ENCODE data around the gene ZBTB34.

Gene ZBTB34

GRCh38 chr9:126842220-126842842, 18.1 kb upstream of the ZBTB34 start:
- DNase-seq (ENCODE audit: low read depth), result no peak
- H3K4me3 ChIP-seq (ENCODE audit: low read depth, low read length), result no peak overlapping the region

GRCh38 chr9:126842977-126843799, 17.3 kb upstream of the ZBTB34 start:
- DNase-seq (ENCODE audit: low read depth), result no peak
- H3K4me3 ChIP-seq (ENCODE audit: low read depth, low read length), result no peak overlapping the region

- no peak overlapping the region for H3K4me3 ChIP-seq (ENCODE audit: low read depth, low read length)
- DNase-seq (ENCODE audit: low read depth), result peak; percentile 58
These were observed 16.4 kb upstream of the ZBTB34 start for GRCh38 chr9:126844085-126844484.

GRCh38 chr9:126847051-126847450, 13.4 kb upstream of the ZBTB34 start:
- no peak for DNase-seq (ENCODE audit: low read depth)

GRCh38 chr9:126849591-126850225, 10.7 kb upstream of the ZBTB34 start:
- H3K4me3 ChIP-seq (ENCODE audit: low read depth, low read length), result no peak overlapping the region
- DNase-seq (ENCODE audit: low read depth), result no peak

More at GRCh38 chr9:126847051-126847450, 13.4 kb upstream of the ZBTB34 start:
- no peak overlapping the region for H3K4me3 ChIP-seq (ENCODE audit: low read depth, low read length)

- H3K4me3 ChIP-seq (ENCODE audit: low read depth, low read length), result no peak overlapping the region
- DNase-seq (ENCODE audit: low read depth), result no peak
These were observed 9.1 kb upstream of the ZBTB34 start for GRCh38 chr9:126851286-126851880.

GRCh38 chr9:126852086-126852688, 8.3 kb upstream of the ZBTB34 start:
- H3K4me3 ChIP-seq (ENCODE audit: low read depth, low read length), result no peak overlapping the region
- DNase-seq (ENCODE audit: low read depth), result no peak

- no peak overlapping the region for H3K4me3 ChIP-seq (ENCODE audit: low read depth, low read length)
- DNase-seq (ENCODE audit: low read depth), result no peak
These were observed 6.8 kb upstream of the ZBTB34 start for GRCh38 chr9:126853667-126854066.

GRCh38 chr9:126854734-126855133, 5.7 kb upstream of the ZBTB34 start:
- no peak overlapping the region for H3K4me3 ChIP-seq (ENCODE audit: low read depth, low read length)
- DNase-seq (ENCODE audit: low read depth), result no peak

GRCh38 chr9:126856326-126856877, 4.0 kb upstream of the ZBTB34 start:
- H3K4me3 ChIP-seq (ENCODE audit: low read depth, low read length), result no peak overlapping the region

GRCh38 chr9:126857261-126857960, 3.0 kb upstream of the ZBTB34 start:
- DNase-seq (ENCODE audit: low read depth), result no peak

More at GRCh38 chr9:126856326-126856877, 4.0 kb upstream of the ZBTB34 start:
- no peak for DNase-seq (ENCODE audit: low read depth)

GRCh38 chr9:126859111-126859510, 1.3 kb upstream of the ZBTB34 start:
- no peak overlapping the region for H3K4me3 ChIP-seq (ENCODE audit: low read depth, low read length)
- no peak for DNase-seq (ENCODE audit: low read depth)

More at GRCh38 chr9:126857261-126857960, 3.0 kb upstream of the ZBTB34 start:
- no peak overlapping the region for H3K4me3 ChIP-seq (ENCODE audit: low read depth, low read length)

GRCh38 chr9:126860757-126861466, 473 bp downstream of the ZBTB34 start:
- no peak for DNase-seq (ENCODE audit: low read depth)
- peak overlapping the region; percentile 83 for H3K4me3 ChIP-seq (ENCODE audit: low read depth, low read length)

- peak overlapping the region; percentile 83 for H3K4me3 ChIP-seq (ENCODE audit: low read depth, low read length)
- DNase-seq (ENCODE audit: low read depth), result peak; percentile 27
These were observed 1.3 kb downstream of the ZBTB34 start for GRCh38 chr9:126861707-126862103.

GRCh38 chr9:126862104-126862761, 1.8 kb downstream of the ZBTB34 start:
- peak overlapping the region; percentile 83 for H3K4me3 ChIP-seq (ENCODE audit: low read depth, low read length)
- no peak for DNase-seq (ENCODE audit: low read depth)

GRCh38 chr9:126864771-126865170, 4.3 kb downstream of the ZBTB34 start:
- no peak for DNase-seq (ENCODE audit: low read depth)
- H3K4me3 ChIP-seq (ENCODE audit: low read depth, low read length), result no peak overlapping the region

- no peak overlapping the region for H3K4me3 ChIP-seq (ENCODE audit: low read depth, low read length)
- no peak for DNase-seq (ENCODE audit: low read depth)
These were observed 8.9 kb downstream of the ZBTB34 start for GRCh38 chr9:126869368-126869767.

- DNase-seq (ENCODE audit: low read depth), result no peak
- H3K4me3 ChIP-seq (ENCODE audit: low read depth, low read length), result no peak overlapping the region
These were observed 12.1 kb downstream of the ZBTB34 start for GRCh38 chr9:126872516-126872915.

All from skeletal muscle cell (primary cell).